RWPE2 (cell line): ENCODE measurements around the gene AGTPBP1.

Source experiments
- ATAC-seq: fragments of 200-7000 bp; cut with Tn5 transposase; 3 replicates; pipeline ENCODE4 v1.9.1; 2021; ENCODE audit warnings: low read depth
- DNase-seq: peaks from one replicate; pipeline ENCODE4 v3.0.0-alpha.2; 2020; ENCODE audit warnings: low spot score
- H3K27ac ChIP-seq: fragments of 450-650 bp; 2 replicates; pipeline ENCODE4 v1.5.1; 2017; ENCODE audit warnings: mild to moderate bottlenecking; ENCODE audit not compliant: poor library complexity, severe bottlenecking
- H3K27me3 ChIP-seq: fragments of 250-450 bp; sonication (Bioruptor Pico); 2 replicates; pipeline ENCODE4 v1.5.1; 2021; ENCODE audit warnings: mild to moderate bottlenecking, moderate library complexity; ENCODE audit not compliant: insufficient read depth, poor library complexity, severe bottlenecking
- H3K36me3 ChIP-seq: fragments of 250-450 bp; sonication (Bioruptor Pico); 2 replicates; pipeline ENCODE4 v1.5.1; 2020; ENCODE audit warnings: low read depth, mild to moderate bottlenecking, moderate library complexity
- H3K4me1 ChIP-seq: fragments of 250-450 bp; sonication (Bioruptor Pico); 2 replicates; pipeline ENCODE4 v1.5.1; 2021; ENCODE audit warnings: mild to moderate bottlenecking, moderate library complexity; ENCODE audit not compliant: insufficient read depth, poor library complexity, severe bottlenecking
- H3K4me3 ChIP-seq: fragments of 250-450 bp; sonication (Bioruptor Pico); 2 replicates; pipeline ENCODE4 v1.5.1; 2021; ENCODE audit warnings: mild to moderate bottlenecking, moderate library complexity; ENCODE audit not compliant: severe bottlenecking
- H3K9me3 ChIP-seq: fragments of 250-450 bp; sonication (Bioruptor Pico); 2 replicates; pipeline ENCODE4 v1.5.1; 2021; ENCODE audit warnings: mild to moderate bottlenecking, moderate library complexity; ENCODE audit not compliant: severe bottlenecking
- TF ChIP-seq, protein P1 (sequence below): fragments of 450-650 bp; IDR thresholded peaks from one replicate; pipeline ENCODE4 v1.5.1; 2017; ENCODE audit warnings: mild to moderate bottlenecking, moderate library complexity; ENCODE audit not compliant: poor library complexity, severe bottlenecking

Gene AGTPBP1

GRCh38 chr9:85501456-85501855, 240.3 kb downstream of the AGTPBP1 start:
- ATAC-seq (no peak), DNase-seq (no peak)
- Histone ChIP-seq H3K4me3 (no peak overlapping the region), H3K27ac (no peak overlapping the region), H3K4me1 (no peaks in the 10 kb centered on the region), H3K27me3 (no peaks in the 10 kb centered on the region), H3K36me3 (no peaks in the 10 kb centered on the region), H3K9me3 (no peaks in the 10 kb centered on the region)
- TF ChIP-seq, protein P1, sequence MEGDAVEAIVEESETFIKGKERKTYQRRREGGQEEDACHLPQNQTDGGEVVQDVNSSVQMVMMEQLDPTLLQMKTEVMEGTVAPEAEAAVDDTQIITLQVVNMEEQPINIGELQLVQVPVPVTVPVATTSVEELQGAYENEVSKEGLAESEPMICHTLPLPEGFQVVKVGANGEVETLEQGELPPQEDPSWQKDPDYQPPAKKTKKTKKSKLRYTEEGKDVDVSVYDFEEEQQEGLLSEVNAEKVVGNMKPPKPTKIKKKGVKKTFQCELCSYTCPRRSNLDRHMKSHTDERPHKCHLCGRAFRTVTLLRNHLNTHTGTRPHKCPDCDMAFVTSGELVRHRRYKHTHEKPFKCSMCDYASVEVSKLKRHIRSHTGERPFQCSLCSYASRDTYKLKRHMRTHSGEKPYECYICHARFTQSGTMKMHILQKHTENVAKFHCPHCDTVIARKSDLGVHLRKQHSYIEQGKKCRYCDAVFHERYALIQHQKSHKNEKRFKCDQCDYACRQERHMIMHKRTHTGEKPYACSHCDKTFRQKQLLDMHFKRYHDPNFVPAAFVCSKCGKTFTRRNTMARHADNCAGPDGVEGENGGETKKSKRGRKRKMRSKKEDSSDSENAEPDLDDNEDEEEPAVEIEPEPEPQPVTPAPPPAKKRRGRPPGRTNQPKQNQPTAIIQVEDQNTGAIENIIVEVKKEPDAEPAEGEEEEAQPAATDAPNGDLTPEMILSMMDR: no peak
